HG02642 (cell line): ENCODE results near the gene GJA8.
"Not testable (repeated sequence)": the region's sequence is repeated elsewhere in the genome, so short reads cannot be mapped to it uniquely, and the experiment has no call there.

Experiments used
- ATAC-seq: cut with Tn5 transposase; IDR thresholded peaks from one replicate; pipeline ENCODE4 v1.9.1; 2021; ENCODE audit warnings: mild to moderate bottlenecking; ENCODE audit not compliant: unreplicated experiment, poor library complexity

GJA8 gene

GRCh38 chr1:147902253-147902845 lies at the start of gene GJA8:
TSS of gene GJA8 (plus strand) at chr1:147902795. CDS start at chr1:147907956, 5,161 bp downstream.
- ATAC-seq = no peak

- ATAC-seq = no peak
Measured at GRCh38 chr1:147853391-147853790, 49.2 kb upstream of the GJA8 start.

- ATAC-seq = not testable (repeated sequence)
Measured at GRCh38 chr1:147854989-147855388, 47.6 kb upstream of the GJA8 start.

GRCh38 chr1:147855996-147856395 lies 46.6 kb upstream of the GJA8 start:
- not testable (repeated sequence) for ATAC-seq

- ATAC-seq = not testable (repeated sequence)
Measured at GRCh38 chr1:147867204-147867603, 35.4 kb upstream of the GJA8 start.

- ATAC-seq = no peak
Measured at GRCh38 chr1:147878022-147878421, 24.6 kb upstream of the GJA8 start.

- ATAC-seq = no peak
Measured at GRCh38 chr1:147879911-147880310, 22.7 kb upstream of the GJA8 start.

- ATAC-seq = no peak
Measured at GRCh38 chr1:147882535-147882934, 20.1 kb upstream of the GJA8 start.

- ATAC-seq = no peak
Measured at GRCh38 chr1:147890177-147890790, 12.3 kb upstream of the GJA8 start.

- ATAC-seq = no peak
Measured at GRCh38 chr1:147891088-147891487, 11.5 kb upstream of the GJA8 start.

GRCh38 chr1:147892216-147892615 lies 10.4 kb upstream of the GJA8 start:
- no peak for ATAC-seq

- ATAC-seq = no peak
Measured at GRCh38 chr1:147892731-147893214, 9.8 kb upstream of the GJA8 start.

- no peak for ATAC-seq
Measured at GRCh38 chr1:147895123-147895522, 7.5 kb upstream of the GJA8 start.

GRCh38 chr1:147897029-147897752 lies 5.4 kb upstream of the GJA8 start:
- no peak for ATAC-seq

GRCh38 chr1:147897789-147898188 lies 4.8 kb upstream of the GJA8 start:
- ATAC-seq = no peak

- ATAC-seq = no peak
Measured at GRCh38 chr1:147904726-147905125, 2.1 kb downstream of the GJA8 start.

GRCh38 chr1:147907786-147908509 lies 5.4 kb downstream of the GJA8 start:
- no peak for ATAC-seq

- ATAC-seq = no peak
Measured at GRCh38 chr1:147912553-147912952, 10.0 kb downstream of the GJA8 start.

- ATAC-seq = no peak
Measured at GRCh38 chr1:147913362-147913942, 10.9 kb downstream of the GJA8 start.

- ATAC-seq = no peak
Measured at GRCh38 chr1:147919896-147920295, 17.3 kb downstream of the GJA8 start.
